ENCODE measurements around the gene CNIH2. TPM values are rescaled to one million over a fixed set of nuclear protein-coding genes. Genes with fewer than 3 reads are reported as not detected.

The CNIH2 gene
- total RNA-seq, 2 experiments from 2014 or later: 4.1 to 6.2 TPM

- TF ChIP-seq CTCF (IDR thresholded peaks at IDR 0.05): no peak
- Mint-ChIP-seq H3K9me3 (no peaks in the 10 kb centered on the region), H3K27ac (peak overlapping the region; percentile 85), H3K4me1 (ENCODE audit: low read depth) (peaks cover 32% of the 10 kb centered on the region), H3K27me3 (no peaks in the 10 kb centered on the region), H3K36me3 (ENCODE audit: low read depth) (no peaks in the 10 kb centered on the region), H3K4me3 (no peak overlapping the region)
- no peak for ATAC-seq (ENCODE audit: poor library complexity)
- H3K4me3 ChIP-seq (ENCODE audit: low read length): no peak overlapping the region
- no peaks in the 10 kb centered on the region for H3K36me3 ChIP-seq (ENCODE audit: insufficient read depth, low read length)
- intact Hi-C loops (cut with DNase I, micrococcal nuclease): loop anchor here (1.0 to 5.0 kb wide), 2 partner anchors 58 kb away; no protein-coding TSS in a partner anchor
- peaks cover 46% of the 10 kb centered on the region for H3K4me1 ChIP-seq (ENCODE audit: insufficient read depth, low read length)
- ChIA-PET CTCF (interaction anchor here (0.9 to 4.0 kb wide), 3 partner anchors 17 to 109 kb away, joined by 3 to 30 read pairs (median 4); partner anchors contain the start of gene MRPL11), POLR2A (interaction anchor here (1.2 to 2.9 kb wide), 3 partner anchors 12 to 17 kb away, joined by 6 to 13 read pairs (median 11); partner anchors contain the start of gene CD248)
- H3K27me3 ChIP-seq (ENCODE audit: control insufficient read depth in 1 of 2, insufficient read depth in 2 of 2, low read length in 2 of 2): no peaks in the 10 kb centered on the region
- H3K9me3 ChIP-seq (ENCODE audit: control insufficient read depth in 1 of 2, insufficient read depth in 1 of 2, low read length in 2 of 2): no peaks in the 10 kb centered on the region
- no peak overlapping the region for H3K27ac ChIP-seq (ENCODE audit: low read depth in 1 of 2, low read length in 2 of 2)
- DNase-seq: no peak
Observed at GRCh38 chr11:66329165-66329673, 51.2 kb downstream of the CNIH2 start.

GRCh38 chr11:66330931-66331330 is 53.0 kb downstream of the CNIH2 start:
- H3K9me3 ChIP-seq (ENCODE audit: control insufficient read depth in 1 of 2, insufficient read depth in 1 of 2, low read length in 2 of 2): no peaks in the 10 kb centered on the region
- ATAC-seq (ENCODE audit: poor library complexity) (no peak), DNase-seq (peak in 1 of 14 experiments; percentile 18)
- H3K9me3 Mint-ChIP-seq: no peaks in the 10 kb centered on the region
- no peaks in the 10 kb centered on the region for H3K36me3 Mint-ChIP-seq (ENCODE audit: low read depth)
- H3K4me3 ChIP-seq (ENCODE audit: low read length): no peak overlapping the region
- POLR2A ChIA-PET: interaction anchor here (2.9 kb wide), 1 partner anchor 19 kb away, joined by 13 read pairs; no protein-coding TSS in a partner anchor
- no peak overlapping the region for H3K27ac ChIP-seq (ENCODE audit: low read depth in 1 of 2, low read length in 2 of 2)
- no peaks in the 10 kb centered on the region for H3K36me3 ChIP-seq (ENCODE audit: insufficient read depth, low read length)
- H3K4me1 ChIP-seq (ENCODE audit: insufficient read depth, low read length): peaks cover 46% of the 10 kb centered on the region
- H3K4me1 Mint-ChIP-seq (ENCODE audit: low read depth): peaks cover 28% of the 10 kb centered on the region
- no peak overlapping the region for H3K4me3 Mint-ChIP-seq
- intact Hi-C loops (cut with DNase I, micrococcal nuclease): no loop called here
- TF ChIP-seq CTCF (IDR thresholded peaks at IDR 0.05): no peak
- H3K27me3 Mint-ChIP-seq: no peaks in the 10 kb centered on the region
- no peaks in the 10 kb centered on the region for H3K27me3 ChIP-seq (ENCODE audit: control insufficient read depth in 1 of 2, insufficient read depth in 2 of 2, low read length in 2 of 2)
- CTCF ChIA-PET: interaction anchor here (1.1 to 4.0 kb wide), 2 partner anchors 19 to 58 kb away, joined by 3 to 30 read pairs; no protein-coding TSS in a partner anchor
- H3K27ac Mint-ChIP-seq: no peak overlapping the region

GRCh38 chr11:66331542-66332370 is 53.8 kb downstream of the CNIH2 start:
- Histone ChIP-seq H3K36me3 (ENCODE audit: insufficient read depth, low read length) (no peaks in the 10 kb centered on the region), H3K9me3 (ENCODE audit: control insufficient read depth in 1 of 2, insufficient read depth in 1 of 2, low read length in 2 of 2) (no peaks in the 10 kb centered on the region), H3K4me3 (ENCODE audit: low read length) (no peak overlapping the region), H3K4me1 (ENCODE audit: insufficient read depth, low read length) (peaks cover 46% of the 10 kb centered on the region), H3K27ac (ENCODE audit: low read depth in 1 of 2, low read length in 2 of 2) (no peak overlapping the region), H3K27me3 (ENCODE audit: control insufficient read depth in 1 of 2, insufficient read depth in 2 of 2, low read length in 2 of 2) (no peaks in the 10 kb centered on the region)
- ChIA-PET CTCF (interaction anchor here (4.0 kb wide), 1 partner anchor 20 kb away, joined by 30 read pairs; no protein-coding TSS in a partner anchor), POLR2A (interaction anchor here (2.9 kb wide), 1 partner anchor 19 kb away, joined by 13 read pairs; no protein-coding TSS in a partner anchor)
- peaks cover 29% of the 10 kb centered on the region for H3K4me1 Mint-ChIP-seq (ENCODE audit: low read depth)
- H3K27ac Mint-ChIP-seq: no peak overlapping the region
- no peak overlapping the region for H3K4me3 Mint-ChIP-seq
- DNase-seq (no peak), ATAC-seq (ENCODE audit: poor library complexity) (no peak)
- intact Hi-C loops (cut with DNase I, micrococcal nuclease): no loop called here
- no peak for TF ChIP-seq CTCF (IDR thresholded peaks at IDR 0.05)
- peaks cover 2% of the 10 kb centered on the region for H3K36me3 Mint-ChIP-seq (ENCODE audit: low read depth)
- H3K27me3 Mint-ChIP-seq: no peaks in the 10 kb centered on the region
- H3K9me3 Mint-ChIP-seq: no peaks in the 10 kb centered on the region

Data from CD4-positive, alpha-beta T cell (primary cell).